ENCODE measurements around the gene HOXD9.

Gene HOXD9

DNA sequence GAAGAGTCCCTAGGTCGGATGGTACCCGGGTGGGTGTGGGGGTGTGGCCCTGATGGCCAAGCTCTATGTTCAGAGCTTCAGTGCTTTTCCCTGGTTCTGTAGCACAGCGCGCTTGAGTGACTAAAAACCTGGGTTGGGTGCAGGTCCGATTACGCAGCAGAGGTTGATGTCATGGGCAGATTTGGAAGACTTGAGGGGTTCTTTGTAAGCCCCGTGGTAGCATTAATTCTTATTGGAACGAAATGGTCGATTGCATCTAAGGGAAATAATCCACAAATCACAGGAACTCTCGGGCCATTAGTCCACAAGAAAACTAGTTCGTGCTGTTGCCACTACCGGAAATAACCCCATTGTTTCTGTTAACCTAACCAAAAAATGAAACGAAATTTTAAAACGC, 16.0 kb downstream of the HOXD9 start:
- peak in 1 of 2 experiments; percentile 7 for DNase-seq

DNA sequence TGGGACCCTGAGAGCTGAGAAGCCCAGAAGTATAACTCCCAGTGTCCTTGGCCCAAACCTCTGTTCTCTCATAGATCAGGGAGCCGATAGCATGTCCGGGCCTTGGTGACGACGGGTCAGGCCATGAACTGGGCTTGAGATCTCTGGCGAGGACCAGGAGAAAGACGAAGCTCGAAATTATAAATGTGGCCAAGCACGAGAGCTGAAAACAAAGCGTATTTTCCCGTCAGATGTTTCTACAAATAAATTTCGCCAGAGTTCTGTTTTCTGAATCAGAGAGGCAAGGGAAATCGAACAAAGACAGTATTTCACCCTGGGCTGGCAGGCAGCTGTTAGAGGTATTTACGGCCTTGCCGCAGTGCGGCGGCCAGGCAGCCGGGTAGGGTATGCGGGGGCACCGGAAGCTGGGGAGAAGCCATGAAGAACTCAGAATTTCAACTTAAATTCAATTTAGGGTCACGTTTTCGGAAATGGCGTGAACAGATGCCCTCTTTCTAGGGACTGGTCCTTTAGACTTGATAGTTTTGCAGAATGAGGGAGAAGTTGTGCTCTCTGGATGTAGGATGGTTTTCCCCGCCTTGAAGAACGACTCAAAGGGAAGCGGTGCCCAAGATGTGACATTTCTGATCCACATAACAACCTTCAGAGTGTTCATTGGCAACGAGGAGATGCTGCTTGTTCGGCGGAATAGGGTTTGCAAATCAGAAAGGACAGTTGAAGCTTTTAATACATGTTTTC, 16.6 kb downstream of the HOXD9 start:
- DNase-seq, result peak; percentile 20 to 25

DNA sequence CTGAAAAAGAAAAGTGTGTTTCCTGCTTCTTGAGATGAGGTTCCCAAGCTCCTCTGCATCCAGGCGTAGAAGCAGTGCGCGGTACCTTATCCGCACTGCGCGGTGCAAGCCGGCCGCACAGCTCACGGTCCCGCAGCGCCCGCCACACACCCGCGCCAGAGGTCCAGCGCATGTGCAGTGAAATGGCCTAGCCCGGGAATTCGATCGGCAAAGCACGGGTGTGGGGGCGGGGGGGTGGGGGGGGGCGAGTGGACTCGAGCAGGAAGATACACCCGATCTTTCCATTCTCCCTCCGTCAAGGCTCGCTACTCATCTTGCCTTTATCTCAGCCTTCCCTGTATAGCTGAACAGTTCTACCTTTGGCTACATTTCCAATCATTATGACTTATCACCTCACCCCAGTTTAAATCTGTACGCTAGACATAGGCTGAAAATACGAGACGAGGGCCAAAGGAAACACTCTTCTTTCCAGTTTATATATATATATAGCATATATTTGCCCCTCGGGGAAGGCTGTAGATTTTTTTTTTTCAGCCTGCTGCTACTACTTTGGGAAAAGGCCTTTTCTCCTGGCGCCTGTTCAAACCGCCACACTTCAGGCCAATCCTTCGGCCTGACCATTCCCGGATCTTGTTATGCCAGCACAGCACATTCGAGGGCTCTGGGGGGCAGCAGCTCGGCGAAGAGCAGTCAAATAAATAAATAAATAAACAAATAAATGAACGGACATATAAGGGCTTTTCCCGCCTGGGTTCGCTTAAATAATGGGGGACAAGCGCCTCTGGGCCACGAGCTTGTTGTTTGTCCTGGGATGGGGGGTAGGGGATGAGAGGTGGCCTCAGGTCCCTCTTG, 17.4 kb downstream of the HOXD9 start:
- DNase-seq, result no peak

DNA sequence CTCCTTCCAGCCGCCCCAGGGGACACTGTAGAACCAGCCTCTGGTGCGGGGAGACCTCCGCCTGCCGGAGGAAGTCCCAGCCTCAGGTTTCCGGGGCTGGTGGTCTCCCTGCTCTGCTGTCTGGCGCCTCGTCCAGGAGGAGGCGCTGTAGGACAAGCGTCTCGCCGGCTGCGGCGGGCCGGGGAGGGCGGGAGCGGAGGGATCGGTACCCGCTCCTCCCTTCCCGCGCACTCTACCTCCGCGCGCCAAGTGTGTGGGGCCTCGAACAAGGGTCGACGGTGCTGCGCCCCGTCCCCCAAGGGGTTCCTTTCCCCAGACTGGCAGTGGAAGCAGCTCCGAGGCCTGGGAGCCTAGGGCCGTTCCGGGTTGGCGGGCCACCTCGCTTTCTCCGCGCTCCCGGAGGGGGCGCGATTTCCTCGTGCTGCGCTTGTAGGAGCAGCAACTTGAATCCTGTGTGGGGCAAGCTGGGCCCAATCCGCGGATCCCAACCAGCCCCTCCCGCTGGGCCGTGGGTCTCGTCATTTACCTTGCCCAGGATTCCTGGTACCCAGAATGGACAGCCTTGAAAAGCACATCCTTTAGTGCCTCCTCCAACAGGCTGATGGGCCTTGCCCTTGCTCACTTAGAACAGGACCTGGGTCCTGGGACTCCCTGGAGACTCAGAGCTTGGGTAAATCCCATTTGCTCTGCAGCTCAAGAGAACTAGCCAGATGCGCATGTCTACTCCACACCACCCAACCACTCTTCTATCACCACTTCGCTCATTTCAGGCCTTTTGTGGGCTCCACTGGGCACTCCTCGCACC, 18.2 kb downstream of the HOXD9 start:
- DNase-seq, result peak; percentile 82 to 85

DNA sequence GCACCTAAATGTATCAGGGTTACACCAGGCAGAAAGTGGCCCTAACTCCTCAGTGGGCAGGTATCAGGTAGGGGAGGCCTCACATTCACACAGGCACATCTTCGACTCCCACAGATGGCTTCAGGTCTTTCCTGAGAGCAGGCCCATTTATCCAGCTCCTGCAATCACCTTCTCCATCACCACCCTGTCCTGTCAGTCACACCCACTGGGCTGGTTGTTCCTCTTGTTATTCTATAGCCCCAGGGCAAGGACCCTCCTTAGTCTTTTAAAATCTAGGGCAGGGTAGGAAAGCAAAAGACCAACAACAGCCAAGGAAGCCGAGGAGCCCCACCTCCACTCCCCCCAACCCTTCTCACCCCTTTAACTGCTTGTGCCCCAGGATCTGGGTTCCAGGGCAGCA, 19.8 kb downstream of the HOXD9 start:
- no peak for DNase-seq

DNA sequence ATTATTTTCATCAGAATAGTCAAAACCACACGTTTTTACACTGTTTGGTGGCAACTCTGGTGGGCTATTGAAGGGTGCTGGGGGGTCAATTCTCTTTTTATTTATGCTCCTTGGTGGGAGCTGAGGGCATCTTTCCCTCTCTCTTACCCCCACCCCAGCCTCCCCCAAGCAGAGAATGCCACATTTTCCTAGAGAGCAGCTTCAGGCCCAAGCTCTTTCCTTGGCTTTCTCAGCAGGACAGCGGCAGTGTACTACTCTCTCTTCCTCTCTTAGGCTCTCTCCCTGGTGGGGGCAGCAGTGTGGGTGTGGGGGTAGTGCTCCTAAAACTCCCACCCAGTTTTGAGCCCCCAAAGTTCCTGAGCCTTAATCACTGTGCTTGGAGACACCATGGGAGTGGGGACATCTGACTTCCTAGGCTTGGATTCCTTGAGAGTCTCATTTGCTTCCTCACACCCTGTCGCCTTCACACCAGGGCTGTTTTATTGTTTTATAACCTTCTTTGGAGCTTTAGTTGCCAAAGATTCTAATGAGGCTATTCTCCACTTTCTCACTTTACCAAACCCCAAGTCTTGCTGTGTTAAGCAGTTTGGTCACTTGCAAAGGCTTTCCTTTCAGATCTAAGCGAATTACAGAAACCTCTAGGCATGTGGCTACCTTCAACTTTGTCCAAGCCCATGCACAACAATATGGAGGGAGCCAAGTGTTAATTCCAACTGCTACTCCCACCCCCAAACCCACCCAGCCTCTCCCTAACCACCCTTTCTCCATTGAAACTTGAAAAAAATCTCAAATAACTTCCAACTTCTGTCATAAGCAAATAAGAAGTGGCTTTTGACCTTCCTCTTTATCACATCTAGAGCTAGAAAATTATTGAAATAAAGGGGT, 22.8 kb downstream of the HOXD9 start:
- DNase-seq, result no peak

DNA sequence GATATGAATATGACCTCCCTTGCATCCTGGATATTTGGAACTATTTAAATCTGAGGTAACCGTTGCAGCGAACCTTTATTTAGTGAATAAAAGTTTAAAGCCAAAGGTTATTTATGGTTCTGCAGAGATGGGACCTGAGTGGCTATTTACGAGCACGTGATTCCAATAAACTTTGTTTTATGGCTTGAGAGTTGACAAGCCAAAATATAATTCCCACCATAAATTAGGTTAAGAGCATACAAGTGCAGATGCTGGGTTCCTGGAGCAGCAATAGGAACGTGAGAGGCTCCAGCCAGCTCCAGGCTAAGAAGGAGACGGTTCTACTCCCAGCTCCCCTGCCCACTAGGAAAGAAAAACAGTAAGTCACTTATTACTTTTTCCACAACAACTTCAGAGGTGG, 23.6 kb downstream of the HOXD9 start:
- no peak for DNase-seq

DNA sequence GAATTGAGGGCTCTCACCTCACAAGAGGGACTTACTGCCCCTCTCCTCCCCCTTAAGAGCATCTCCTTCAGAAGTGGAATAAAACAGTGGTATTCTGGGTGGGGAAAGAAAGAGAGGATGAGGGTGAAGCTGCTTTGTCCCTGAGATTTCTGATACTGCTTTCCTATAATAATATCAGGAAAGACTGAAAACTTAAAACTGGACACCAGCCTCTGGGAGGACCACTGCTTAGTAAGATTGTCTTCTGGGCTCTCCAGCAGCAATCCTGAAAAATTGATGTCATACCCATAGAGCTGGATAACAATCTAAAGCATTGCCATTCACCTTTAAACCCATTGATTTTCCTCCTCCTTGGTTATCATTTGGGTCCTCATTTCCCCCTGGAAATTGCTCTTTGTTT, 24.1 kb downstream of the HOXD9 start:
- no peak for DNase-seq

DNA sequence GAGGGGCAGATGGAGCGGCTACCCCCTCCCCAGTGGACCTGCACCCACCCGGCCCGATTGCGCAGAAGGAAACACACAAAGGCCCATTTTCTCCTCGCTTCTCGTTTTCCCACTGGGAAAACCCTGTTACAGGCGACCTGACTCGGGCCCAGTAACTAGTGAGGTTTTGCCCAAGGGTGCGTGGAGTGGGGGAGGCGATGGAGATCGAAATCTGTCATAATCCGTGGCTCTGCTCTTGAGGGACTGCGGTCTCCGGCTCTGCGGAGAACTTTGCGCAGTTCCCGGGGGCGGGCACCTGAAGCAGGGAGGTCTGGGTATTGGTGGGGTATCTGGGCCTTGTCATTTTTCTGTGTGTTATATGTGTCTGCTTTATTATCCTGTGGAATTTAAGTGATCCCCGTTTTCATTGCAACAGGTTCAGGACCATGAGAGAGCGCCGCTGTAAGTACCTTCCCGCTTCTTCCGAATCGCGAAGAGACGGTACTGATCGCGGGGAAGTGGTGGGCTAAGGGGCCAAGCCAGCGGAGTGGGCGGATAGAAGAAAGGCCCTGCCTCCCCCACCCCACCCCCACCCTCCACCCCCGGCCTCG, 24.8 kb downstream of the HOXD9 start:
- no peak for DNase-seq

DNA sequence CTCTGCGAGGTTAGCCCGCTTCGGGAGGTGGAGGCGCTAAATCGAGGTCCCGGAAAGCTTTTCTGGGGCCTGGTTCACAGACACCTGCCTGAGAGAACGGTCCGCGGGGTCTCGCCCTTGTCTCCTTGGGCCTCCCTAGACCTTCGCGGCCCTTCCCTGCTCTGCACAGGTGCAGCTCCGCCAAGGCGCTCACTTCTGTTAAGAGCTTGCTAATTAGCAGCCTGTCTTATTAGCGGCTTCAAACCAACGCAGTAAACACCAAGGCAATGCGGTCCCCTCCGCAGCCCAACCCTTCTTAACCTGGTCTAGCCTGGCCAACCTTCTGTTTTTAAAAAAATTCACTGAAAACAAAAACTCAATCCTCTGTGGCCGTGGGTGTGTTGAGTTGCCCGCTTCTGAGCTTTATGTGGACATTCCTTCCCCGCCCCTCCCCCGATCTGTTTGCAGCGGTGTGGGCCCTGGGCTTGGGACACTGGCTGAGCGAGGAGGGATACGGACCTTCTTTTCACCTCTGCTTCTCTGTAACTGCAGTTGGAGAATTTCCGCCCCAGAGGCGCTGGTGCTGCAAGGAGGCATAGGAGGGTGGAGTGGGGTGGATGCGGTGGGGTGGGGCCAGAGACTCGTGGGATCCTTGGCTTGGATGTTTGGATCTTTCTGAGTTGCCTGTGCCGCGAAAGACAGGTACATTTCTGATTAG, 25.4 kb downstream of the HOXD9 start:
- no peak for DNase-seq

DNA sequence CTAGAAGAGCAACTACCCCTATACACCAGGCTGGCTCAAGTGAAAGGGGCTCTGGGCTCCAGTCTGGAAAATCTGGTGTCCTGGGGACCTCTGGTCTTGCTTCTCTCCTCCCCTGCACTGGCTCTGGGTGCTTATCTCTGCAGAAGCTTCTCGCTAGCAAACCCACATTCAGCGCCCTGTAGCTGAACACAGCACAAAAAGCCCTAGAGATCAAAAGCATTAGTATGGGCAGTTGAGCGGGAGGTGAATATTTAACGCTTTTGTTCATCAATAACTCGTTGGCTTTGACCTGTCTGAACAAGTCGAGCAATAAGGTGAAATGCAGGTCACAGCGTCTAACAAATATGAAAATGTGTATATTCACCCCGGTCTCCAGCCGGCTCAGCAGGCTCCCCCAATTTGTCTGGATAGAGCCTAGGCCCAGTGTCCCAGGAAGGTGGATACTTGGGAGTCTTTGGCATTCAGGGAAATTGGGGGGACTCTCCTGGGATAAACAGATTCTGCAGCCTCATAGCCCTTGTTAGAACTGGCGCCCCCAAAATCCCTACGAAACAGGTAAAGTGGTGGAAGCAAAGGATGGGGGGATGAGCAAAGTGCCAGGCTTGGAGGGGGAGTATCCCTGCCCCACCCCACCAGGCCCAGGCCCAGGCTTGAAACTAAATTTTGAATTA, 26.4 kb downstream of the HOXD9 start:
- no peak for DNase-seq

DNA sequence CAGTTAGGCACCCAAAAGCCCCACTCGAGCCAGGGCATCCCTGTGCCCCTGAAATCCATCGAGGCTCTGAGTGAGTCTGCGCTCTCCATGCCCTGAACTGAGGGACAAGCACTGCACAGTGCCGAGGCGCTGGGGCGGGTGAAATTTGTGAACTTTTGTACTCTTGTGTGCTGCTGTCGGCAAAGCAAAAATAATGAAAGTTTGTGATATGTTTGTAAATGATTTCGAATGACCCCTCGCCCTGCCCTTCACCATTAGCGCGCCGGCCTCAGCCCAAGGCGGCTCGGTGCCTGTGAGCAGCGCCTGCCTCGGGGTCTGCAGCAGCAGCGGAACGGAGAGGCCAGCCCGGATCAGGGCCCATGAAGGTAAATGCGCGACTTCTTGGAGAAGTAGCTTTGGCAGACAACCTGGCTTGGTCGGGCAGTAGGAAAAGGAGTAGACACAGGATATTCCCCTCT, 27.0 kb downstream of the HOXD9 start:
- no peak for DNase-seq

DNA sequence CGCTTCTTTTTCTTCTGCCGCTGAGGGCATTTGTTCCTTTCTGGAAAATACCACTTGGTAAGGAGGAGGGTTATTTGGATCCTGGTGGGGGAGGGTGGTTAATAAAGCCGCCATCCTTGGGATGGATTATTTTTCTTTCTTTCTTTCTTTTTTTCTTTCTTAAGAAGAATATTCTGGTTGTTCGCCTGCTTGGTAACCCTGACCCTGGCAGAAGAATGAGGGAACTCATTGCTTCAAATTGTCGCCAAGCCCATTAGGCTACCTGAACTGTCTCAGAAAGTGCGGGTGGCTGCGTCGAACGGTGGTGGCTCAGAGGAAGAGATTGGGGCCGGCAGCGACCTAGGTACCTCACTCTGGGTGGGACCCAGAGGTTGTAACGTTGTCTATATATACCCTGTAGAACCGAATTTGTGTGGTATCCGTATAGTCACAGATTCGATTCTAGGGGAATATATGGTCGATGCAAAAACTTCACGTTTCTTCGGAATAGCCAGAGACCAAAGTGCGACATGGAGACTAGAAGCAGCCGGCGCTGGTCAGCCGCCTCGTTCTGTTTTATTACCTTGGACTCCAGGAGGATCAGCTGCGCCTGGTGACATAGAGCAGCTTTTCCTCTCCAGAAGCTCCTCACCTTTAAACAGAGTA, 27.5 kb downstream of the HOXD9 start:
- DNase-seq, result no peak

DNA sequence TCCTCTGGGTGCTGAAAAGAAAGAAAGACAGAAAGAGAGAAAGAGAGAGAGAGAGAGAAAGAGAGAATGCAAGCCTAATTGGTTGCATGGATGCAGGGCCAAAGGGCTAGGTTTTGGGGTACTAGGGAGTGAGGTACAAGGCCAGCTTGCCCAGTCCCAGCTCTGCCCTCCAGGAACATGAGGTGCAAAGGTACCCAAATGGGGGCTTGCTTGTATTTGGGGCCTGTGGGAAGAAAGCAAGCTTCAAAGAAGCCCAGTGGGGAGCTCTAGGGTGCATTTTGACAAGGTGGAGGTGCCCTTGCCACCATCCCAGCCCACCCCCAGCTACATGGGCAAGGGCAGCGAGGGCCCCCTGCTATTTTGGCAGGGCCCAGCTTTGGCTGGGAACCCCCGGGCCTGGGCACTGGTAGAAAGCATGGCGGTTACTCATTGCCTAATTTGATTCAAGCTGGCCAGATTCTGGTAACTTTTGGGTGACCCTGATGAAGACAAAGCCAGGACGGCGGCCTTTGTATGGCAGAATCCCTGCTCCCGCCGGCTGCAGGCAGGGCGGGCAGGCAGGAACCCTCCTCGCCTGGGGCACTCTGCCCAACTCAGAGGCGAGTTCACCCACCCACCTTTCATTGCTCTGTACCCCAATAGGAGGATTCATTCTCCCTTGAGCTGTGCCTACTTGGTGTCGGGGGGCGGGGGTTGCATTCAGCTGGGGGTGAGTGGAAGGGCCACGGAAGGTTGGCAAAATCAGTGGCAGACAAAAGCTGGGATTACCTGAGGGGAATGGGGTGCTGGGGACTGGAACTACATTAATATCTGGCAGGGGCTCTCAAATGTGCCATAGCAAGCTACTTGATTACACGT, 28.3 kb downstream of the HOXD9 start:
- DNase-seq, result no peak

DNA sequence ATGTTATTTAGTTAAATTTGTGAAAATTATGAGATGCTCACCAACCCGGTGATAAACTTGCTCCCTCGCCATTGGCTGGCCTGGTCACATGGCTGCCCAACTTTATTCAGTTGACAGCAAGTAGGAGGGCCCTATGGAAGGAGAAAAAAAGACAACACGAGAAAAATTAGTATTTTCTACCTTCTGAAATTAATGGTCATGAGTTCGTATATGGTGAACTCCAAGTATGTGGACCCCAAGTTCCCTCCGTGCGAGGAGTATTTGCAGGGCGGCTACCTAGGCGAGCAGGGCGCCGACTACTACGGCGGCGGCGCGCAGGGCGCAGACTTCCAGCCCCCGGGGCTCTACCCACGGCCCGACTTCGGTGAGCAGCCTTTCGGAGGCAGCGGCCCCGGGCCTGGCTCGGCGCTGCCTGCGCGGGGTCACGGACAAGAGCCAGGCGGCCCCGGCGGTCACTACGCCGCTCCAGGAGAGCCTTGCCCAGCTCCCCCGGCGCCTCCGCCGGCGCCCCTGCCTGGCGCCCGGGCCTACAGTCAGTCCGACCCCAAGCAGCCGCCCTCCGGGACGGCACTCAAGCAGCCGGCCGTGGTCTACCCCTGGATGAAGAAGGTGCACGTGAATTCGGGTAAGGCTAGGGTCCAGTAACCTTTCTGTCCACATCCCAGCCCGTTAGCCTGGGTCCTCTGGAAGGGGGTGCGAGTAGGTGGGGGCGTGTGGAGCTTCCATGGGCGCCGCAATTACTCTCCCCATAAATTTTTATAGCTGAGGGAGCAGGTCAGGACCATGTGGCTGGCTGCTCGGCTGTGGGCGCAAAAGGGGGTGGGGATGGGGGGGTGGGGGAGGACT, 29.1 kb downstream of the HOXD9 start, which contains the start of gene HOXD4:
TSS of gene HOXD4 (plus strand) at position 109 of the 846 bp plus-strand sequence. CDS start at position 193, 84 bp downstream.
- no peak for DNase-seq

DNA sequence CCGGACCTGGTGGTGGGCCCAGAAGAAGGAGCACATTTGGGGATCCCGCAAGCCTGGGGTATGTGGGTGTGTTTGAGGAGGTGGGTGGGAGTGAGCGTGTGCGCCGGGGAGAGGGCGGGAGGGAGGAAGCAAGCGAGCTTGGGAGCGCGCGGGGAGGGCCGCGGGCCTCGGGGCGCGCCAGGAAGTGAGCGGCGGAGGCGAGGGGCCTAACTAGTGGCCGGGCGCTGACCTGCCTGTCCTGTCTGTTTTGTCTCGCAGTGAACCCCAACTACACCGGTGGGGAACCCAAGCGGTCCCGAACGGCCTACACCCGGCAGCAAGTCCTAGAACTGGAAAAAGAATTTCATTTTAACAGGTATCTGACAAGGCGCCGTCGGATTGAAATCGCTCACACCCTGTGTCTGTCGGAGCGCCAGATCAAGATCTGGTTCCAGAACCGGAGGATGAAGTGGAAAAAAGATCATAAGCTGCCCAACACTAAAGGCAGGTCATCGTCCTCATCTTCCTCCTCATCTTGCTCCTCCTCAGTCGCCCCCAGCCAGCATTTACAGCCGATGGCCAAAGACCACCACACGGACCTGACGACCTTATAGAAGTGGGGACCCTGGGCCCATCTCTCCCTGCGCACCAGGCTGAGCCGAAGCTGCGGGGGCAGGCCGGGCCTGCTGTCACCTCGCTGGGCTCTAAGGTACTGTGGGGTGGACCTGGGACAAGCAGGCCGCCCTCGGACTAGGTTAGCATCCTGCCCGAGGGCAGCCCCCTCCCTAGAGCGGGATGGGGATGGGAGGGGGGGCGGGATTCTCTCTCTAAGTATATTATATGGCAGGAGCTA, 30.0 kb downstream of the HOXD9 start:
- DNase-seq, result no peak

All from activated T-cell treated with anti-CD3 and anti-CD28 coated beads, Interleukin-2, amount 50 U/mL, for 48 hours (primary cell).